PFSK-1 (cell line): ENCODE results near the gene APOF.

Source experiments
- FOXP2 ChIP-seq: optimal IDR thresholded peaks from 2 replicates; pipeline ENCODE3; 2011; ENCODE audit warnings: borderline replicate concordance, control low read depth, inconsistent platforms; ENCODE audit not compliant: insufficient read depth; ENCODE audit errors: extremely low read length, extremely low read depth
- POLR2AphosphoS5 ChIP-seq: IDR thresholded peaks from 2 replicates; pipeline ENCODE4 v1.6.1; 2012; ENCODE audit warnings: low read depth, mild to moderate bottlenecking, control low read depth, low read length, moderate library complexity
- REST ChIP-seq, 2 experiments: IDR thresholded peaks; 2 replicates each; pipeline versions ENCODE4 v1.6.1 to v1.8.0; 2011 to 2012; ENCODE audit warnings: low read depth in 2 of 2, low read length in 2 of 2, control low read depth in 1 of 2, inconsistent platforms in 1 of 2, mild to moderate bottlenecking in 1 of 2, moderate library complexity in 1 of 2; ENCODE audit not compliant: insufficient read depth in 1 of 2
- SIN3A ChIP-seq: IDR thresholded peaks from 2 replicates; pipeline ENCODE4 v1.6.1; 2012; ENCODE audit warnings: mild to moderate bottlenecking, low read length, moderate library complexity, borderline replicate concordance; ENCODE audit not compliant: insufficient read depth
- TAF1 ChIP-seq: IDR thresholded peaks from 2 replicates; pipeline ENCODE4 v1.6.1; 2012; ENCODE audit warnings: low read length, control low read depth, borderline replicate concordance; ENCODE audit not compliant: insufficient read depth

The APOF gene

GRCh38 chr12:56398324-56398723 is 35.7 kb upstream of the APOF start:
- no peak for TF ChIP-seq TAF1
- no peak for TF ChIP-seq REST (IDR thresholded peaks at IDR 0.05; ENCODE audit: insufficient read depth in 1 of 2, low read depth in 2 of 2, low read length in 2 of 2)
- TF ChIP-seq POLR2AphosphoS5: no peak
- TF ChIP-seq FOXP2: no peak
- no peak for TF ChIP-seq SIN3A

- no peak for TF ChIP-seq POLR2AphosphoS5
- TF ChIP-seq TAF1: no peak
- no peak for TF ChIP-seq FOXP2
- TF ChIP-seq SIN3A: no peak
- no peak for TF ChIP-seq REST (IDR thresholded peaks at IDR 0.05; ENCODE audit: insufficient read depth in 1 of 2, low read depth in 2 of 2, low read length in 2 of 2)
Measured at GRCh38 chr12:56392331-56392730, 29.7 kb upstream of the APOF start.

- no peak for TF ChIP-seq TAF1
- TF ChIP-seq FOXP2: no peak
- no peak for TF ChIP-seq POLR2AphosphoS5
- TF ChIP-seq SIN3A: no peak
- no peak for TF ChIP-seq REST (IDR thresholded peaks at IDR 0.05; ENCODE audit: insufficient read depth in 1 of 2, low read depth in 2 of 2, low read length in 2 of 2)
Measured at GRCh38 chr12:56391721-56392120, 29.1 kb upstream of the APOF start.

GRCh38 chr12:56389412-56389811 is 26.8 kb upstream of the APOF start:
- TF ChIP-seq TAF1 (no peak), SIN3A (no peak), POLR2AphosphoS5 (no peak), FOXP2 (no peak), REST (IDR thresholded peaks at IDR 0.05; ENCODE audit: insufficient read depth in 1 of 2, low read depth in 2 of 2, low read length in 2 of 2) (no peak)

- TF ChIP-seq SIN3A (no peak), POLR2AphosphoS5 (no peak), FOXP2 (no peak), TAF1 (no peak), REST (IDR thresholded peaks at IDR 0.05; ENCODE audit: insufficient read depth in 1 of 2, low read depth in 2 of 2, low read length in 2 of 2) (no peak)
Measured at GRCh38 chr12:56387152-56387736, 24.6 kb upstream of the APOF start.
